Measurements from ENCODE around the gene MAB21L2.

DNA sequence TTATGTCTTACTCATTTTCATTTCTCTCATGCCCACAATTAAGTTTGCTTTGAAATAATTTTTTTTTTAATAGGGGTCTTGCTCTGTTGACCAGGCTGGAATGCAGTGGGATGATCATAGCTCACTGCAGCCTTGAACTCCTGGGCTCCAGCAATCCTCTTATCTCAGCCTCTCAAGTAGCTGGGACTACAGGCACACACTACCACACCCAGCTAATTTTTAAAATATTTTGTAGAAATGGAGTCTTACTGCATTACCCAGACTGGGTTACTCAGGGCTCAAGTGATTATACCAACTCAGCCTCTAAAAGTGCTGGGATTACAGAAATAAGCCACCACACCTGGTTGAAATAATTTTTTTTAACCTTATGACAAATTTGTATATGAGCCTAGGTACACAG, 19.2 kb upstream of the MAB21L2 start:
- TF ChIP-seq CHD1 (IDR thresholded peaks at IDR 0.05; ENCODE audit: low read depth, low read length) (no peak), KDM1A (IDR thresholded peaks at IDR 0.05; ENCODE audit: borderline replicate concordance) (no peak), SRF (IDR thresholded peaks at IDR 0.05; ENCODE audit: low read depth in 2 of 2, low read length in 2 of 2) (no peak), POLR2AphosphoS5 (IDR thresholded peaks at IDR 0.05; ENCODE audit: low read length) (no peak), EP300 (IDR thresholded peaks at IDR 0.05; ENCODE audit: borderline replicate concordance in 1 of 2, control insufficient read depth in 1 of 2, low read depth in 2 of 2, low read length in 2 of 2) (no peak), TARDBP (IDR thresholded peaks at IDR 0.05; ENCODE audit: borderline replicate concordance) (no peak)
- TF ChIP-seq, protein P1, sequence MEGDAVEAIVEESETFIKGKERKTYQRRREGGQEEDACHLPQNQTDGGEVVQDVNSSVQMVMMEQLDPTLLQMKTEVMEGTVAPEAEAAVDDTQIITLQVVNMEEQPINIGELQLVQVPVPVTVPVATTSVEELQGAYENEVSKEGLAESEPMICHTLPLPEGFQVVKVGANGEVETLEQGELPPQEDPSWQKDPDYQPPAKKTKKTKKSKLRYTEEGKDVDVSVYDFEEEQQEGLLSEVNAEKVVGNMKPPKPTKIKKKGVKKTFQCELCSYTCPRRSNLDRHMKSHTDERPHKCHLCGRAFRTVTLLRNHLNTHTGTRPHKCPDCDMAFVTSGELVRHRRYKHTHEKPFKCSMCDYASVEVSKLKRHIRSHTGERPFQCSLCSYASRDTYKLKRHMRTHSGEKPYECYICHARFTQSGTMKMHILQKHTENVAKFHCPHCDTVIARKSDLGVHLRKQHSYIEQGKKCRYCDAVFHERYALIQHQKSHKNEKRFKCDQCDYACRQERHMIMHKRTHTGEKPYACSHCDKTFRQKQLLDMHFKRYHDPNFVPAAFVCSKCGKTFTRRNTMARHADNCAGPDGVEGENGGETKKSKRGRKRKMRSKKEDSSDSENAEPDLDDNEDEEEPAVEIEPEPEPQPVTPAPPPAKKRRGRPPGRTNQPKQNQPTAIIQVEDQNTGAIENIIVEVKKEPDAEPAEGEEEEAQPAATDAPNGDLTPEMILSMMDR (IDR thresholded peaks at IDR 0.05 in 2 of 3, conservative IDR thresholded peaks at IDR 0.05 in 1 of 3; ENCODE audit: control insufficient read depth in 2 of 3, extremely low read depth in 1 of 3, insufficient read depth in 1 of 3, low read depth in 3 of 3, low read length in 3 of 3): no peak

Data from GM12878 (cell line).